ENCODE measurements around the gene TIMM44. TPM values are rescaled to one million over a fixed set of nuclear protein-coding genes. Genes with fewer than 3 reads are reported as not detected.

Gene TIMM44
- 50.7 TPM for polyA plus RNA-seq (2013, experiment 1 of 2)
- 56.0 TPM for polyA plus RNA-seq (2013, experiment 2 of 2)

- Histone ChIP-seq H2BK12ac (ENCODE audit: low read length) (no peak within 1 kb of the TSS), H2BK5ac (ENCODE audit: low read length) (peak within 1 kb of the TSS; percentile 60), H3K9me3 (replicated peaks in 1 of 2; ENCODE audit: control insufficient read depth in 2 of 2, insufficient read depth in 1 of 2, low read depth in 1 of 2, low read length in 2 of 2) (no peaks in the 10 kb centered on the region), H3K79me1 (ENCODE audit: low read depth, low read length) (peaks cover 7% of the 10 kb centered on the region), H4K91ac (ENCODE audit: low read depth, low read length, poor library complexity) (no peak within 1 kb of the TSS), H3K27me3 (ENCODE audit: control insufficient read depth in 3 of 3, insufficient read depth in 3 of 3, low read depth in 1 of 3, low read length in 3 of 3) (no peaks in the 10 kb centered on the region), H3K27ac (replicated peaks; ENCODE audit: low read length) (peak within 1 kb of the TSS; percentile 80), H2AFZ (ENCODE audit: low read length) (peak within 1 kb of the TSS; percentile 93), H3K14ac (ENCODE audit: low read length) (no peak within 1 kb of the TSS), H2BK15ac (ENCODE audit: low read length) (peak within 1 kb of the TSS; percentile 83), H3K36me3 (replicated peaks in 1 of 2; ENCODE audit: control insufficient read depth in 2 of 2, insufficient read depth in 2 of 2, low read length in 2 of 2) (peaks cover 18 to 40% of the 10 kb centered on the region in 2 donors), H3K9ac (ENCODE audit: low read depth, low read length, poor library complexity) (peak within 1 kb of the TSS; percentile 87), H3K23ac (ENCODE audit: low read depth, low read length, poor library complexity) (peak within 1 kb of the TSS; percentile 73), H3K4ac (ENCODE audit: low read length) (peak within 1 kb of the TSS; percentile 84), H2AK5ac (ENCODE audit: low read depth, low read length) (peak within 1 kb of the TSS; percentile 97), H3K18ac (ENCODE audit: low read length) (peak within 1 kb of the TSS; percentile 95), H3K4me1 (ENCODE audit: control insufficient read depth in 2 of 2, insufficient read depth in 1 of 2, low read depth in 1 of 2, low read length in 2 of 2) (peaks cover 0 to 3% of the 10 kb centered on the region in 2 donors), H4K8ac (ENCODE audit: low read depth, low read length) (peak within 1 kb of the TSS; percentile 52), H3K4me2 (ENCODE audit: insufficient read depth, low read length, poor library complexity, severe bottlenecking) (peak within 1 kb of the TSS; percentile 93), H2BK120ac (ENCODE audit: low read depth, low read length) (peak within 1 kb of the TSS; percentile 29), H3K4me3 (ENCODE audit: low read length in 2 of 2) (peak within 1 kb of the TSS; percentile 92 to 93)
- WGBS, 2 donors (ENCODE audit: extremely low coverage in 2 of 2, insufficient read length in 2 of 2, insufficient replicate concordance in 1 of 2), result no CpG with 5 or more reads among the region's 56 CpGs
- DNase-seq (ENCODE audit: low spot score), result peak; percentile 99
Observed at GRCh38 chr19:7943444-7944176, at the start of gene TIMM44. Gene TIMM44, minus strand, starts transcription at chr19:7943666. Its CDS starts 15 bp downstream, at chr19:7943651.

- no peak overlapping the region for H4K8ac ChIP-seq (ENCODE audit: low read depth, low read length)
- no peak overlapping the region for H3K4ac ChIP-seq (ENCODE audit: low read length)
- H3K14ac ChIP-seq (ENCODE audit: low read length), result no peak overlapping the region
- H4K91ac ChIP-seq (ENCODE audit: low read depth, low read length, poor library complexity), result no peak overlapping the region
- H3K79me1 ChIP-seq (ENCODE audit: low read depth, low read length), result peaks cover 21% of the 10 kb centered on the region
- H3K27ac ChIP-seq (replicated peaks; ENCODE audit: low read length), result no peak overlapping the region
- H3K4me2 ChIP-seq (ENCODE audit: insufficient read depth, low read length, poor library complexity, severe bottlenecking), result no peak overlapping the region
- H2BK120ac ChIP-seq (ENCODE audit: low read depth, low read length), result no peak overlapping the region
- no peaks in the 10 kb centered on the region for H3K9me3 ChIP-seq (replicated peaks in 1 of 2; ENCODE audit: control insufficient read depth in 2 of 2, insufficient read depth in 1 of 2, low read depth in 1 of 2, low read length in 2 of 2)
- H3K36me3 ChIP-seq (replicated peaks in 1 of 2; ENCODE audit: control insufficient read depth in 2 of 2, insufficient read depth in 2 of 2, low read length in 2 of 2), result peaks cover 37 to 75% of the 10 kb centered on the region in 2 donors
- H2BK15ac ChIP-seq (ENCODE audit: low read length), result no peak overlapping the region
- peaks cover 0 to 1% of the 10 kb centered on the region in 2 donors for H3K4me1 ChIP-seq (ENCODE audit: control insufficient read depth in 2 of 2, insufficient read depth in 1 of 2, low read depth in 1 of 2, low read length in 2 of 2)
- DNase-seq (ENCODE audit: low spot score), result no peak
- no CpG with 5 or more reads among the region's 10 CpGs for WGBS, 2 donors (ENCODE audit: extremely low coverage in 2 of 2, insufficient read length in 2 of 2, insufficient replicate concordance in 1 of 2)
- H3K27me3 ChIP-seq (ENCODE audit: control insufficient read depth in 3 of 3, insufficient read depth in 3 of 3, low read depth in 1 of 3, low read length in 3 of 3), result no peaks in the 10 kb centered on the region
- no peak overlapping the region for H3K18ac ChIP-seq (ENCODE audit: low read length)
- H2AK5ac ChIP-seq (ENCODE audit: low read depth, low read length), result no peak overlapping the region
- no peak overlapping the region for H3K9ac ChIP-seq (ENCODE audit: low read depth, low read length, poor library complexity)
- H3K23ac ChIP-seq (ENCODE audit: low read depth, low read length, poor library complexity), result no peak overlapping the region
- no peak overlapping the region for H2BK12ac ChIP-seq (ENCODE audit: low read length)
- H3K4me3 ChIP-seq (ENCODE audit: low read length in 2 of 2), result no peak overlapping the region
- H2AFZ ChIP-seq (ENCODE audit: low read length), result no peak overlapping the region
- H2BK5ac ChIP-seq (ENCODE audit: low read length), result no peak overlapping the region
Observed at GRCh38 chr19:7992575-7992974, 49.1 kb upstream of the TIMM44 start.

- WGBS, 2 donors (ENCODE audit: extremely low coverage in 2 of 2, insufficient read length in 2 of 2, insufficient replicate concordance in 1 of 2), result no CpG with 5 or more reads among the region's 12 CpGs
- Histone ChIP-seq H3K9ac (ENCODE audit: low read depth, low read length, poor library complexity) (no peak overlapping the region), H3K27ac (replicated peaks; ENCODE audit: low read length) (no peak overlapping the region), H3K36me3 (replicated peaks in 1 of 2; ENCODE audit: control insufficient read depth in 2 of 2, insufficient read depth in 2 of 2, low read length in 2 of 2) (peaks cover 58 to 98% of the 10 kb centered on the region in 2 donors), H4K91ac (ENCODE audit: low read depth, low read length, poor library complexity) (no peak overlapping the region), H2BK5ac (ENCODE audit: low read length) (no peak overlapping the region), H3K4me1 (ENCODE audit: control insufficient read depth in 2 of 2, insufficient read depth in 1 of 2, low read depth in 1 of 2, low read length in 2 of 2) (no peaks in the 10 kb centered on the region), H3K23ac (ENCODE audit: low read depth, low read length, poor library complexity) (no peak overlapping the region), H2AK5ac (ENCODE audit: low read depth, low read length) (no peak overlapping the region), H3K79me1 (ENCODE audit: low read depth, low read length) (peaks cover 41% of the 10 kb centered on the region), H2BK15ac (ENCODE audit: low read length) (no peak overlapping the region), H3K9me3 (replicated peaks in 1 of 2; ENCODE audit: control insufficient read depth in 2 of 2, insufficient read depth in 1 of 2, low read depth in 1 of 2, low read length in 2 of 2) (no peaks in the 10 kb centered on the region), H2BK12ac (ENCODE audit: low read length) (no peak overlapping the region), H3K4ac (ENCODE audit: low read length) (no peak overlapping the region), H2BK120ac (ENCODE audit: low read depth, low read length) (no peak overlapping the region), H3K4me3 (ENCODE audit: low read length in 2 of 2) (no peak overlapping the region), H3K18ac (ENCODE audit: low read length) (no peak overlapping the region), H4K8ac (ENCODE audit: low read depth, low read length) (no peak overlapping the region), H3K4me2 (ENCODE audit: insufficient read depth, low read length, poor library complexity, severe bottlenecking) (no peak overlapping the region), H2AFZ (ENCODE audit: low read length) (no peak overlapping the region), H3K27me3 (ENCODE audit: control insufficient read depth in 3 of 3, insufficient read depth in 3 of 3, low read depth in 1 of 3, low read length in 3 of 3) (no peaks in the 10 kb centered on the region), H3K14ac (ENCODE audit: low read length) (no peak overlapping the region)
- DNase-seq (ENCODE audit: low spot score), result no peak
Observed at GRCh38 chr19:7989071-7989575, 45.7 kb upstream of the TIMM44 start.

- Histone ChIP-seq H3K79me1 (ENCODE audit: low read depth, low read length) (peaks cover 46% of the 10 kb centered on the region), H4K8ac (ENCODE audit: low read depth, low read length) (no peak overlapping the region), H2BK120ac (ENCODE audit: low read depth, low read length) (no peak overlapping the region), H3K36me3 (replicated peaks in 1 of 2; ENCODE audit: control insufficient read depth in 2 of 2, insufficient read depth in 2 of 2, low read length in 2 of 2) (peaks cover 66 to 98% of the 10 kb centered on the region in 2 donors), H3K27ac (replicated peaks; ENCODE audit: low read length) (no peak overlapping the region), H3K4me2 (ENCODE audit: insufficient read depth, low read length, poor library complexity, severe bottlenecking) (no peak overlapping the region), H3K4me1 (ENCODE audit: control insufficient read depth in 2 of 2, insufficient read depth in 1 of 2, low read depth in 1 of 2, low read length in 2 of 2) (no peaks in the 10 kb centered on the region), H2BK12ac (ENCODE audit: low read length) (no peak overlapping the region), H2AFZ (ENCODE audit: low read length) (no peak overlapping the region), H3K9me3 (replicated peaks in 1 of 2; ENCODE audit: control insufficient read depth in 2 of 2, insufficient read depth in 1 of 2, low read depth in 1 of 2, low read length in 2 of 2) (no peaks in the 10 kb centered on the region), H2AK5ac (ENCODE audit: low read depth, low read length) (no peak overlapping the region), H3K4ac (ENCODE audit: low read length) (no peak overlapping the region), H3K18ac (ENCODE audit: low read length) (no peak overlapping the region), H4K91ac (ENCODE audit: low read depth, low read length, poor library complexity) (no peak overlapping the region), H3K4me3 (ENCODE audit: low read length in 2 of 2) (no peak overlapping the region), H3K9ac (ENCODE audit: low read depth, low read length, poor library complexity) (no peak overlapping the region), H3K27me3 (ENCODE audit: control insufficient read depth in 3 of 3, insufficient read depth in 3 of 3, low read depth in 1 of 3, low read length in 3 of 3) (no peaks in the 10 kb centered on the region), H2BK15ac (ENCODE audit: low read length) (no peak overlapping the region), H3K14ac (ENCODE audit: low read length) (peak overlapping the region; percentile 60), H3K23ac (ENCODE audit: low read depth, low read length, poor library complexity) (no peak overlapping the region), H2BK5ac (ENCODE audit: low read length) (no peak overlapping the region)
- DNase-seq (ENCODE audit: low spot score), result no peak
- no CpG with 5 or more reads among the region's 5 CpGs for WGBS, 2 donors (ENCODE audit: extremely low coverage in 2 of 2, insufficient read length in 2 of 2, insufficient replicate concordance in 1 of 2)
Observed at GRCh38 chr19:7988307-7988706, 44.8 kb upstream of the TIMM44 start.

Data from neuronal stem cell (in vitro differentiated cells).